IMR-90 (cell line): ENCODE data around the gene NPAS3.
A peak's percentile ranks its signal among the peaks of the same experiment; 100 is the strongest.

Source experiments
- BHLHE40 ChIP-seq: fragments of 150-350 bp; IDR thresholded peaks from 2 replicates; pipeline ENCODE4 v1.6.1; 2016; ENCODE audit warnings: mild to moderate bottlenecking, low read depth, low read length
- CEBPB ChIP-seq: IDR thresholded peaks from 2 replicates; pipeline ENCODE4 v1.6.1; 2012; ENCODE audit warnings: low read depth, low read length, improper control_type of control experiment
- FOS ChIP-seq: fragments of 150-350 bp; IDR thresholded peaks from 2 replicates; pipeline ENCODE4 v1.6.1; 2016; ENCODE audit warnings: low read depth, low read length
- MAFK ChIP-seq: IDR thresholded peaks from 2 replicates; pipeline ENCODE4 v1.6.1; 2012; ENCODE audit warnings: low read depth, low read length, improper control_type of control experiment
- MAZ ChIP-seq: IDR thresholded peaks from 2 replicates; pipeline ENCODE4 v1.6.1; 2012; ENCODE audit warnings: low read depth, mild to moderate bottlenecking, low read length, improper control_type of control experiment, moderate library complexity, borderline replicate concordance
- MXI1 ChIP-seq: IDR thresholded peaks from 2 replicates; pipeline ENCODE4 v1.6.1; 2012; ENCODE audit warnings: low read depth, mild to moderate bottlenecking, low read length, moderate library complexity, borderline replicate concordance
- POLR2A ChIP-seq: IDR thresholded peaks from 2 replicates; pipeline ENCODE4 v1.6.1; 2012; ENCODE audit warnings: mild to moderate bottlenecking, low read depth, low read length
- RAD21 ChIP-seq: IDR thresholded peaks from 2 replicates; pipeline ENCODE4 v1.6.1; 2012; ENCODE audit warnings: low read length, improper control_type of control experiment
- RCOR1 ChIP-seq: IDR thresholded peaks from 2 replicates; pipeline ENCODE4 v1.6.1; 2012; ENCODE audit warnings: mild to moderate bottlenecking, low read length, improper control_type of control experiment; ENCODE audit not compliant: insufficient replicate concordance
- RFX5 ChIP-seq: IDR thresholded peaks from 2 replicates; pipeline ENCODE4 v1.8.0; 2012; ENCODE audit warnings: low read depth, mild to moderate bottlenecking, low read length, moderate library complexity
- TF ChIP-seq, protein P1 (sequence below): conservative IDR thresholded peaks from 2 replicates; pipeline ENCODE4 v1.5.1; 2012; ENCODE audit warnings: mild to moderate bottlenecking, low read depth, low read length, improper control_type of control experiment
- TF ChIP-seq, protein P2 (sequence below): fragments of 150-350 bp; IDR thresholded peaks from 2 replicates; pipeline ENCODE4 v1.6.1; 2016; ENCODE audit warnings: low read depth, mild to moderate bottlenecking, low read length, moderate library complexity, borderline replicate concordance
- TF ChIP-seq, protein P3 (sequence below): fragments of 150-350 bp; IDR thresholded peaks from 2 replicates; pipeline ENCODE4 v1.6.1; 2017; ENCODE audit warnings: mild to moderate bottlenecking, antibody characterized with exemption, low read length, low read depth

DNA sequence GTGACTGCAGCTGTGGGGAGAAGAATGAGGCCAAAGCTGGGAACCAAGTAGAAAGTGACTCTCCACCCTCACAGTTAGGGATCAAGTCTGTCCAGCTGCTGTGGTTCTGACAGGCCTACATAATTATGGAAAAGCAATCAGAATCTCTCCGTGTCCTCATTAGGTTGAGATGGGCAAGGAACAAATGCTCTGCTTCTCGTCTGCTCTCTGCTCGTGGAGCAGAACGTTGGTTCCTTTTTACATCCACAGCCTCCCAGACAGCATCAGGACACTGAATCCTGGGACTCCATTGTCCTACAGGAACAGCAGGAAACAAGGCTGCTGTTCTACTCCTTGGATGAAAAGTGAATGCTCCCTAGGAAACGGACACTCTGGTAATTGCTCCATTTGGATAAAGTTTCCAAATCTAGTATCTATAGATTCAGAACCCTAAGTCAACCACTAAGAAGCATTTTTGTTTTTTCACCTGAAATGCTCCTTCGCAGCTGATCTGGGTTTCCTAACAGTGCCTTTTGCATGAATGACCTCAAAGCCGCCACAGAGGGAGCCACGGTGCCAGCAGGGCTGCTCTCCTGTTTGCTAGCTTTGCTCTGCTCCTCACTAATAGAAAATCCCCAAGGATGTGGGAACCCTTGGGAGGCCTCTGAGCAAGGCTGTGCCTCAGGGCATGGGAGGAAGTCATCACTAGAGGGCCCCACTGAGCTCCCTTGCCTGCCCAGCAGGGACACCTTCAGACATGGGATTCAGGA, 910.2 kb downstream of the NPAS3 start:
- TF ChIP-seq, protein P1, sequence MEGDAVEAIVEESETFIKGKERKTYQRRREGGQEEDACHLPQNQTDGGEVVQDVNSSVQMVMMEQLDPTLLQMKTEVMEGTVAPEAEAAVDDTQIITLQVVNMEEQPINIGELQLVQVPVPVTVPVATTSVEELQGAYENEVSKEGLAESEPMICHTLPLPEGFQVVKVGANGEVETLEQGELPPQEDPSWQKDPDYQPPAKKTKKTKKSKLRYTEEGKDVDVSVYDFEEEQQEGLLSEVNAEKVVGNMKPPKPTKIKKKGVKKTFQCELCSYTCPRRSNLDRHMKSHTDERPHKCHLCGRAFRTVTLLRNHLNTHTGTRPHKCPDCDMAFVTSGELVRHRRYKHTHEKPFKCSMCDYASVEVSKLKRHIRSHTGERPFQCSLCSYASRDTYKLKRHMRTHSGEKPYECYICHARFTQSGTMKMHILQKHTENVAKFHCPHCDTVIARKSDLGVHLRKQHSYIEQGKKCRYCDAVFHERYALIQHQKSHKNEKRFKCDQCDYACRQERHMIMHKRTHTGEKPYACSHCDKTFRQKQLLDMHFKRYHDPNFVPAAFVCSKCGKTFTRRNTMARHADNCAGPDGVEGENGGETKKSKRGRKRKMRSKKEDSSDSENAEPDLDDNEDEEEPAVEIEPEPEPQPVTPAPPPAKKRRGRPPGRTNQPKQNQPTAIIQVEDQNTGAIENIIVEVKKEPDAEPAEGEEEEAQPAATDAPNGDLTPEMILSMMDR, result peak; percentile 33
- TF ChIP-seq MAZ (no peak), RAD21 (peak; percentile 39), MXI1 (no peak), POLR2A (no peak), FOS (no peak), RFX5 (no peak), RCOR1 (no peak), MAFK (no peak), CEBPB (no peak), BHLHE40 (no peak)
- TF ChIP-seq, protein P2, sequence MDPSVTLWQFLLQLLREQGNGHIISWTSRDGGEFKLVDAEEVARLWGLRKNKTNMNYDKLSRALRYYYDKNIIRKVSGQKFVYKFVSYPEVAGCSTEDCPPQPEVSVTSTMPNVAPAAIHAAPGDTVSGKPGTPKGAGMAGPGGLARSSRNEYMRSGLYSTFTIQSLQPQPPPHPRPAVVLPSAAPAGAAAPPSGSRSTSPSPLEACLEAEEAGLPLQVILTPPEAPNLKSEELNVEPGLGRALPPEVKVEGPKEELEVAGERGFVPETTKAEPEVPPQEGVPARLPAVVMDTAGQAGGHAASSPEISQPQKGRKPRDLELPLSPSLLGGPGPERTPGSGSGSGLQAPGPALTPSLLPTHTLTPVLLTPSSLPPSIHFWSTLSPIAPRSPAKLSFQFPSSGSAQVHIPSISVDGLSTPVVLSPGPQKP, result no peak
- TF ChIP-seq, protein P3, sequence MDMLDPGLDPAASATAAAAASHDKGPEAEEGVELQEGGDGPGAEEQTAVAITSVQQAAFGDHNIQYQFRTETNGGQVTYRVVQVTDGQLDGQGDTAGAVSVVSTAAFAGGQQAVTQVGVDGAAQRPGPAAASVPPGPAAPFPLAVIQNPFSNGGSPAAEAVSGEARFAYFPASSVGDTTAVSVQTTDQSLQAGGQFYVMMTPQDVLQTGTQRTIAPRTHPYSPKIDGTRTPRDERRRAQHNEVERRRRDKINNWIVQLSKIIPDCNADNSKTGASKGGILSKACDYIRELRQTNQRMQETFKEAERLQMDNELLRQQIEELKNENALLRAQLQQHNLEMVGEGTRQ, result no peak
